HFFc6 (cell line): ENCODE data around the gene LDAF1. TPM values are rescaled to one million over a fixed set of nuclear protein-coding genes. Genes with fewer than 3 reads are reported as not detected.
A peak's percentile ranks its signal among the peaks of the same experiment; 100 is the strongest.

Source experiments
- DNase-seq: peaks from one replicate; pipeline ENCODE4 v3.0.0-alpha.2; 2018
- H3K27ac Mint-ChIP-seq: 2 replicates; pipeline ENCODE4 v1.8.0; 2020; ENCODE audit warnings: mild to moderate bottlenecking, mixed read lengths
- H3K27me3 Mint-ChIP-seq: 2 replicates; pipeline ENCODE4 v1.8.0; 2021; ENCODE audit warnings: mild to moderate bottlenecking, moderate library complexity, mixed read lengths; ENCODE audit not compliant: insufficient read depth
- H3K36me3 Mint-ChIP-seq: 2 replicates; pipeline ENCODE4 v1.8.0; 2021; ENCODE audit warnings: low read depth, mixed read lengths
- H3K4me1 Mint-ChIP-seq: 2 replicates; pipeline ENCODE4 v1.8.0; 2020; ENCODE audit warnings: low read depth, mixed read lengths
- H3K4me3 Mint-ChIP-seq: 2 replicates; pipeline ENCODE4 v1.8.0; 2020; ENCODE audit warnings: mild to moderate bottlenecking, moderate library complexity, mixed read lengths
- H3K9me3 Mint-ChIP-seq: 2 replicates; pipeline ENCODE4 v1.8.0; 2020; ENCODE audit warnings: mild to moderate bottlenecking, mixed read lengths
- CTCF ChIP-seq: fragments of 200-600 bp; sonication (generic); IDR thresholded peaks from 2 replicates; pipeline ENCODE4 v1.5.0; 2021; ENCODE audit warnings: antibody characterized with exemption, mild to moderate bottlenecking
- total RNA-seq, 6 experiments: library from RNA; stranded (reverse); fragmentation: NEBNext Ultra II Directional; extraction: Animal tissue kit (Norgen Biotek cat#: 25700); gene quantifications; 2 replicates in 1 of 6; 3 replicates in 5 of 6; pipeline ENCODE4 v1.2.3, GENCODE V29; 2021

The LDAF1 gene
- total RNA-seq, 6 experiments from 2014 or later = 16.0 to 22.1 (median 18.6) TPM

GRCh38 chr16:21184834-21185233 is 26.4 kb downstream of the LDAF1 start:
- H3K4me1 Mint-ChIP-seq = peaks cover 28% of the 10 kb centered on the region
- H3K9me3 Mint-ChIP-seq = no peaks in the 10 kb centered on the region
- peaks cover 2% of the 10 kb centered on the region; the same call in 1 of the 2 replicates for H3K27me3 Mint-ChIP-seq
- H3K27ac Mint-ChIP-seq = no peak overlapping the region
- TF ChIP-seq CTCF = no peak
- peaks cover 42% of the 10 kb centered on the region for H3K36me3 Mint-ChIP-seq
- no peak for DNase-seq
- no peak overlapping the region for H3K4me3 Mint-ChIP-seq

GRCh38 chr16:21185659-21186325 is 27.3 kb downstream of the LDAF1 start:
- no peaks in the 10 kb centered on the region for H3K9me3 Mint-ChIP-seq
- no peak for TF ChIP-seq CTCF
- H3K4me3 Mint-ChIP-seq = no peak overlapping the region
- peaks cover 36% of the 10 kb centered on the region for H3K4me1 Mint-ChIP-seq
- H3K27ac Mint-ChIP-seq = no peak overlapping the region
- DNase-seq = no peak
- peaks cover 2% of the 10 kb centered on the region; the same call in 1 of the 2 replicates for H3K27me3 Mint-ChIP-seq
- H3K36me3 Mint-ChIP-seq = peaks cover 38% of the 10 kb centered on the region

DNA sequence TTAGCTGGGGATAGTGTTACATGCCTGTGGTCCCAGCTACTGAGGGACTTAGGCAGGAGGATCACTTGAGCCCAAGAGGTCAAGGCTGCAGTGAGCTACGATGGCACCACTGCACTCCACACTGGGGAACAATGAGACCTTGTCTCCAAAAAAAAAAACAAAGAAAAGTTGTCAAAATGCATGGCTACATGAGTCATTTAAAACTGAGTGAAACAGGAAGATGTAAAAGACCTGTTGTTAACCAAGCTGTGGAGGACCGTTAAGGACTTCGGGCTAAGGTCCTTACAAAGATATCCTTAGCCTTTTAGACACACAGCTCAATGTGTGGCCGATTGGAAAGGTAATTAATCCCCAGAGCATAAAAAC is 27.8 kb downstream of the LDAF1 start:
- Mint-ChIP-seq H3K4me3 (no peak overlapping the region), H3K27me3 (peaks cover 2% of the 10 kb centered on the region; the same call in 1 of the 2 replicates), H3K27ac (peak overlapping the region; percentile 21; the same call in 1 of the 2 replicates), H3K4me1 (peaks cover 36% of the 10 kb centered on the region), H3K9me3 (no peaks in the 10 kb centered on the region), H3K36me3 (peaks cover 33% of the 10 kb centered on the region)
- no peak for DNase-seq
- no peak for TF ChIP-seq CTCF

DNA sequence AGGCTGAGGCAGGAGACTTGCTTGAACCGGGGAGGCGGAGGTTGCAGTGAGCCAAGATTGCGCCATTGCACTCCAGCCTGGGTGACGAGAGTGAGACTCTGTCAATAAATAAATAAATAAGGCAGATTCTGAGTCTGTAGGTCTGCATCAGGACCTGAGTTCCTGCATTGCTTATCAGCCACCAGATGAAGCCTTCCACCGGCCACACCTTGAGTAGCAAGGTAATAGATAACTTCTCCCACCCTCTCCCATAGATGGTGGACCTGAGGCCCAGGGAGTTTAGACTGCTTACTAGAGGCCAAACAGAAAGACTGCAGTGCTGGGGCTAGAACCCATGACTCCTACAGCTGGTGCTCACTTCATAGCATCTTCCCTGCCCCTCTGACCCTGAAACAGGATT is 30.8 kb downstream of the LDAF1 start:
- no peak overlapping the region for H3K4me3 Mint-ChIP-seq
- H3K27me3 Mint-ChIP-seq = peaks cover 19% of the 10 kb centered on the region
- H3K9me3 Mint-ChIP-seq = no peaks in the 10 kb centered on the region
- peaks cover 8% of the 10 kb centered on the region; the same call in 1 of the 2 replicates for H3K36me3 Mint-ChIP-seq
- peaks cover 36% of the 10 kb centered on the region for H3K4me1 Mint-ChIP-seq
- TF ChIP-seq CTCF = no peak
- no peak overlapping the region for H3K27ac Mint-ChIP-seq
- DNase-seq = no peak

GRCh38 chr16:21190013-21190412 is 31.5 kb downstream of the LDAF1 start:
- TF ChIP-seq CTCF = no peak
- H3K9me3 Mint-ChIP-seq = no peaks in the 10 kb centered on the region
- peaks cover 1% of the 10 kb centered on the region; the same call in 1 of the 2 replicates for H3K36me3 Mint-ChIP-seq
- DNase-seq = no peak
- no peak overlapping the region for H3K4me3 Mint-ChIP-seq
- H3K4me1 Mint-ChIP-seq = peaks cover 38% of the 10 kb centered on the region
- no peak overlapping the region for H3K27ac Mint-ChIP-seq
- peaks cover 21% of the 10 kb centered on the region for H3K27me3 Mint-ChIP-seq
